Measurements from ENCODE around the gene UBE2I.
A peak's percentile ranks its signal among the peaks of the same experiment; 100 is the strongest.

UBE2I gene

DNA sequence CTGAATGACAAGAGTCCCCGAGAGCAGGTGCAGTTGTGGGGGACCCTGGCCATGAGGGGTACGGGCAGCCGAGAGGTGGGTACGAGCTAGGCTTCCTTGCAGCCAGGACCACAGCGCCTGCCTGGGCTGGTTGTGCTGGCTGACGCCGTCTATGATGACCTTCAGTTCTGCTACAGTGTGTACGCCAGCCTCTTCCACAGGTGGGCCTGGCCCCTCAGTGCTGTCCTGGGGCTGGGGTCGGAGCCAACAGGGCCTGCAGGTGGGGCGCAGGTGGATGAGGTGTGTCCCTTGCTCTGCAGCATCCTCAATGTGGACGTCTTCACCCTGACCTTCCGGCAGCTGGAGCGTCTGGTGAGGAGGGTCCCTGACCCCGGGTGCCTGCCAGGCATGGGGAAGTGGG is 35.1 kb downstream of the UBE2I start:
- DNase-seq: no peak

- no peak for DNase-seq
Measured at GRCh38 chr16:1345087-1345486, 35.7 kb downstream of the UBE2I start.

GRCh38 chr16:1345651-1346421 is 36.4 kb downstream of the UBE2I start:
- no peak for DNase-seq

GRCh38 chr16:1346422-1347285 is 37.2 kb downstream of the UBE2I start:
- no peak for DNase-seq

DNA sequence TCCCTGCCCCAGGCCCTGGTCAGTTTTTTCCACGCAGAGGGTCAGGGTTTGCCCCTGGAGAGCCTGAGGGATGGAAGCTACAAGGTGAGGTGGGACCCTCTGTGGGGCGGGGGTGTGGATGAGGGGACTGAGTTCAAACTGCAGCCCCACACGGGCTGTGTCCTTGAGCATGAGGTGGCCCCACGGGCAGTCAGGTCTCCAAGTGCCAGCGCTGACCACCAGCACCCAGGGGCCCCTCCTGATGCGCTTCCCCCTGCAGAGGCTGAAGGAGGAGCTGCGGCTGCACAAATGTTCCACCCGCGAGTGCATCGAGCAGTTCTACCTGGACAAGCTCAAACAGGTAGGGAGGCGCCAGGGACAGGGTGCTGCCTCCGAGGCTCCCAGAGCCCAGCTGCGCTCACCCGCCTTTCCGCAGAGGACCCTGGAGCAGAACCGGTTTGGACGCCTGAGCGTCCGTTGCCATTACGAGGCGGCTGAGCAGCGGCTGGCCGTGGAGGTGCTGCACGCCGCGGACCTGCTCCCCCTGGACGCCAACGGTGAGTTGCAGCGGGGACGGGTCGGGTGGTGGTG is 37.9 kb downstream of the UBE2I start:
- DNase-seq: no peak

GRCh38 chr16:1347962-1348361 is 38.5 kb downstream of the UBE2I start:
- no peak for DNase-seq

- no peak for DNase-seq
Measured at GRCh38 chr16:1348441-1348840, 39.0 kb downstream of the UBE2I start.

GRCh38 chr16:1348926-1349325 is 39.5 kb downstream of the UBE2I start:
- no peak for DNase-seq

- DNase-seq: no peak
Measured at GRCh38 chr16:1349351-1349750, 39.9 kb downstream of the UBE2I start.

GRCh38 chr16:1349951-1350350 is 40.5 kb downstream of the UBE2I start:
- DNase-seq: no peak

DNA sequence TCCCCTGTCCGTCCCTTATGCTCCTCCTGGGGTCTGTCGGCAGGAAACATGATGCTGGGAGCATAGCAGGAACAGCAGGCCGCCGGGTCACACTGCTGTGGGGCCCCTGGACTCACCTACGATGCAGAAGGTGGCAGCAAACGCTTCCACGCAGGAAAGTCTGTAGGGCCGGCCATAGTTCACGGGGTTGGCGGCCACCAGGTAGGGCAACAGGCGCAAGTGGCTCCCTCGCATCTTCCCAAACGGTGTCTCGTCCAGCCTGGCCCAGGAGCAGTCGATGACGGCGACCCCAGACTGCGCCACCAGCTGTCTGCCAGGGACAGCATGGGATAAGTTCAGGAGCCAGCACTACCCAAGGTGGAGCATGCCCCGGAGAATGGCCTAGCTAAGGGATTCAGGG is 41.3 kb downstream of the UBE2I start:
- DNase-seq: no peak

- no peak for DNase-seq
Measured at GRCh38 chr16:1351215-1351581, 41.8 kb downstream of the UBE2I start.

GRCh38 chr16:1351582-1352362 is 42.3 kb downstream of the UBE2I start, which contains the start of the genes GNPTG and TSR3:
TSS of gene GNPTG (plus strand) at chr16:1351931. CDS start at chr16:1351966, 35 bp downstream.
TSS of gene TSR3 (minus strand) at chr16:1351878. CDS start at chr16:1351804, 74 bp downstream.
- DNase-seq: peak; percentile 29

DNA sequence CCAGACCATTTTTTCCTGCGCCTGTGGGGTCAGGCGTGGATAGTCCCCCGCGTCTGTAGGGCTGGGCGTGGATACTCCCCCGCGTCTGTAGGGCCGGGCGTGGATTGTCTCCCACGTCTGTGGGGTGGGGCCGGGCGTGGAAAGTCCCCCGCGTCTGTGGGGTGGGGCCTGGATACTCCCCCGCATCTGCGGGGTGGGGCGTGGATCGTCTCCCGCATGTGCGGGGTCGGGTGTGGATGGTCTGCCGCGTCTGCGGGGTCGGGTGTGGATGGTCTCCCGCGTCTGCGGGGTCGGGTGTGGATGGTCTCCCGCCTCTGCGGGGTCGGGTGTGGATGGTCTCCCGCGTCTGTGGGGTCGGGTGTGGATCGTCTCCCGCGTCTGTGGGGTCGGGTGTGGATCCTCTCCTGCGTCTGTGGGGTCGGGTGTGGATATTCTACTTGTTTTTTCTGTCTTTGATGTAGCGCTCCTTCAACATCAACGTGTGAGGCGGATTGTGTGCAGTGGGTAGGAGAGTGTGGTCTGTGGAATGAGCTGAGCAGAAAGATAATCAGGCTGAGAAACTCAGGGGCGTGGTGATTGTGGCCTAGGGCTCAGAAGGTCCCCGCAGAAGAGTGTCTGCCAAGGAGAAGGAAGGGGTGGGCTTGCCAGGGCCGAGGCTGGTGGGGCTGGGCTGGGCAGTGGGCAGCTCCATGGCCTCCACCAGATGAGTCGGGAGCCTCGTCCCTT is 45.5 kb downstream of the UBE2I start:
- no peak for DNase-seq

- DNase-seq: no peak
Measured at GRCh38 chr16:1355591-1355990, 46.2 kb downstream of the UBE2I start.

DNA sequence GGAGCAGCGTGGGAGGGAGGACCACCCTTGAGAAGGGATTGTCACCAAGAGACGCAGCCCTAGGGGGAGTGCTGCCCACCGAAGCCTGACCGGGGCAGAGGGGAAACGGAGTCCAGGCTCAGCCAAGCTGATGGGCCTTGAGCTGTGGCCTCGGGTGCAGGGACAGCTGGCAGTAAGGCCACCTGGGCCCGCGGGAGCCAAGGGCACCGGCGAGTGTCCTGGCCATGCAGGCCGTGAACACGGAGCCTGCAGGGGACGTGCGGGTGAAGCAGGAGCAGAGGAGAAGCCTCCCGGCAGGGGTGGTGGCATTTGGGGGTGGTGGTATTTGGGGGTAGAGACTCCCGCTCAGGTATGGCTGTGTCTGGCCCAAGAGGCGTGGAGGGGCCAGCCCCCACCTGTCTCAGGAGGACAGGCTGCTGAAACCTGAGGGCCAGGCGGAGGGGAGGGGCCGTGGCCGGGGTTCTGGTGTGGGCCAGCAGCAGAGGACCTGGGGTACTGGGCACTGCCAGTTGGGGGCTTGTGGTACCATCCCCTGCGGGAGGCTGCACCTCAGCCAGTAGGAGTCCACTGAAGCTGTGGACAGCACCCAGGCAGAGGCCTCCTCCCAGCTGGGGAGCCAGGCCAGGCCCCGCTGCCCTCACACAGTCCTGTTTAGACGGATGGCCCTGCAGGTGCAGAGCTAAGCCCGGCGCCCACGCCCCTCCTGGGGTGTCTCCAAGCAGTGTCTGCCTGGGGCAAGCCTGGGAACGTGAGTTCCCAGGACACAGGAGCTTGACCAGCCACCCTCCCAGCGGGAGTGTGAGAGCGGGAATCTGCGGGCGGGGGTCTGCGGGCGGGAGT is 46.8 kb downstream of the UBE2I start:
- DNase-seq: no peak

DNA sequence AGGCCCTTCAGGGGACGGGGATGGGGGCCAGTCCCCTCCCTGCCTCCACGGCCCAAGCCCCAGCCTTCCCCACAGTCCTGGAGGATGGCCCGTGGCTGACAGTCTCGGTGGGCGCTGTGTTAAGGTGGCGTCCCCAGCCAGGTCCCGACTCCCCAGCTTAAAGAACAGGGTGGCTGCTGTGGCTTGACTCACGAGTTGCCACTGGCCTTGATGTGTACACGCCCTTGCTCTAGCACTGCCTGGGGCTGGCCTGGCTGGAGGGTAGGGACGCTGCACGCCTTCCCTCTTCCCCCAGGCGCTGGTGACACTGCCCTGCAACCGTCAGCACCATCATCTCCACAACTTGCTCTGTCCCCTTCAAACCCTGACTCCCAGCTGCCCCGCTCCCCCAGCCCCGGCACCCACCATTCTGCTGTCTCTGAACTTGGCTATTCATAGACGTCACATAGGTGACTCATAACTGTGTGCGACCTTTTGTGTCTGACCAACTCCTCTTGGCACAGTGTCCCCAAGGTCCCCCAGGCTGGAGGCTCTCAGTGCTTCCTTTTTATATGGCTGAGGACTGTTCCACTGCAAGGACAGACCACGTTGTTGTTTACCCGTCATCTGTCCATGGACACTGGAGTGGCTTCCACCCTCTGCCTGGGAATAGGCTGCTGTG is 48.6 kb downstream of the UBE2I start:
- no peak for DNase-seq

GRCh38 chr16:1361685-1362360 is 52.4 kb downstream of the UBE2I start:
- DNase-seq: no peak

GRCh38 chr16:1362807-1363206 is 53.4 kb downstream of the UBE2I start:
- no peak for DNase-seq

DNA sequence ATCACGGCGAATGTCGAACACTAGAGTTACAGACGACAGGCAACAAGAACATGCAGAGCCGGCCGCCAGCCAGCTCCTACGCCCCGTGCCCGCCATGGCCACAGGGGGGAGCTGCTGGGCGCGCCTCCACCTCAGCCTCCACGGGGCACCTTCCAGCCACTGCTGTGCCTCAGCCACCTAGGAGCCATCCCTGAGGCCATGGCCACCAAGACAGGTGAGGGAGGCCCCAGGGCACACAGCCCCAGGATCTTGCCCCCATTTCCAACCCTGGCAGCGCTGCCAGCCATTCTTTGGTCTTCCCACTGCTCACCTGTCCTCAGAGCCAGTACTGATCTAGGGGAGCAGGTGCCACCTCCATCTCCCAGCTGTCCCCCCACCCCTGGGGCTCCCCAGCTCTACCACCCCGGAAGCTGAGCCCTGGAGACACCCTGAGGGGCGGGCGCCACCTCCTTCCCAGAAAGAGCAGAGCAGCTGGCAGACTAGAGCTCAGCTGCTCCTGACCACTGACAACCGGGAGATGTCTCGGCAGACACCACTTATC is 54.1 kb downstream of the UBE2I start:
- no peak for DNase-seq
